DND-41 (cell line): ENCODE measurements around the gene DENND2A.

Source experiments
- ATAC-seq: fragments of 200-7000 bp; cut with Tn5 transposase; 3 replicates; pipeline ENCODE4 v1.9.1; 2021; ENCODE audit warnings: low read depth; ENCODE audit not compliant: insufficient read depth
- DNase-seq: peaks from one replicate; pipeline ENCODE4 v3.0.0-alpha.2; 2020
- H2AFZ ChIP-seq: 2 replicates; pipeline ENCODE4 v1.6.0; 2012; ENCODE audit warnings: low read depth, low read length
- H3K27ac ChIP-seq: 2 replicates; pipeline ENCODE4 v1.5.1; 2012; ENCODE audit warnings: low read length, inconsistent platforms
- H3K27me3 ChIP-seq: fragments of 200-600 bp; sonication (generic); 2 replicates; pipeline ENCODE4 v1.6.0; 2012; ENCODE audit warnings: low read length, mild to moderate bottlenecking, inconsistent platforms; ENCODE audit not compliant: insufficient read depth, poor library complexity
- H3K36me3 ChIP-seq: 2 replicates; pipeline ENCODE4 v1.5.1; 2012; ENCODE audit warnings: low read length, inconsistent platforms; ENCODE audit not compliant: insufficient read depth
- H3K4me1 ChIP-seq: 2 replicates; pipeline ENCODE4 v1.5.1; 2012; ENCODE audit warnings: mild to moderate bottlenecking, low read length; ENCODE audit not compliant: insufficient read depth
- H3K4me2 ChIP-seq: 2 replicates; pipeline ENCODE4 v1.6.0; 2012; ENCODE audit warnings: mild to moderate bottlenecking, moderate library complexity, low read length, inconsistent platforms; ENCODE audit not compliant: insufficient read depth
- H3K4me3 ChIP-seq, 2 experiments: fragments of 200-600 bp in 1 of 2; shearing (Covaris generic) in 1 of 2; 2 replicates each; pipeline ENCODE4 v1.5.1; 2012 to 2016; ENCODE audit warnings: inconsistent platforms in 2 of 2, low read length in 2 of 2, mild to moderate bottlenecking in 2 of 2, low read depth in 1 of 2, moderate library complexity in 1 of 2
- H3K79me2 ChIP-seq: 2 replicates; pipeline ENCODE4 v1.6.0; 2012; ENCODE audit warnings: low read length, inconsistent platforms; ENCODE audit not compliant: insufficient read depth
- H3K9ac ChIP-seq: 2 replicates; pipeline ENCODE4 v1.6.0; 2012; ENCODE audit warnings: low read depth, mild to moderate bottlenecking, inconsistent platforms, low read length, moderate library complexity
- H3K9me3 ChIP-seq: 2 replicates; pipeline ENCODE4 v1.5.1; 2012; ENCODE audit warnings: low read length, moderate library complexity, mild to moderate bottlenecking, inconsistent platforms; ENCODE audit not compliant: insufficient read depth, severe bottlenecking
- H4K20me1 ChIP-seq: 2 replicates; pipeline ENCODE4 v1.6.0; 2012; ENCODE audit warnings: low read length; ENCODE audit not compliant: insufficient read depth
- CTCF ChIP-seq: IDR thresholded peaks from 2 replicates; pipeline ENCODE4 v1.5.1; 2012; ENCODE audit warnings: borderline replicate concordance, low read length, moderate library complexity, mild to moderate bottlenecking; ENCODE audit not compliant: poor library complexity, severe bottlenecking; ENCODE audit errors: extremely low read depth
- EZH2 ChIP-seq: IDR thresholded peaks from 3 replicates; pipeline ENCODE4 v1.6.1; 2012; ENCODE audit warnings: borderline replicate concordance, low read depth, mild to moderate bottlenecking, moderate library complexity, low read length, inconsistent platforms; ENCODE audit not compliant: severe bottlenecking

The DENND2A gene

GRCh38 chr7:140600341-140600740 lies 40.3 kb downstream of the DENND2A start:
- ATAC-seq, result no peak
- H3K36me3 ChIP-seq, result no peaks in the 10 kb centered on the region
- no peak overlapping the region for H3K27ac ChIP-seq
- TF ChIP-seq EZH2, result no peak
- TF ChIP-seq CTCF, result no peak
- H3K4me3 ChIP-seq, result no peak overlapping the region
- H2AFZ ChIP-seq, result no peak overlapping the region
- H3K9ac ChIP-seq, result no peak overlapping the region
- no peaks in the 10 kb centered on the region for H4K20me1 ChIP-seq
- H3K27me3 ChIP-seq, result peaks cover 13% of the 10 kb centered on the region
- H3K79me2 ChIP-seq, result no peaks in the 10 kb centered on the region
- no peaks in the 10 kb centered on the region for H3K4me1 ChIP-seq
- no peaks in the 10 kb centered on the region for H3K9me3 ChIP-seq
- H3K4me2 ChIP-seq, result no peak overlapping the region
- no peak for DNase-seq

GRCh38 chr7:140597428-140597949 lies 43.1 kb downstream of the DENND2A start:
- no peaks in the 10 kb centered on the region for H4K20me1 ChIP-seq
- H3K27me3 ChIP-seq, result peaks cover 13% of the 10 kb centered on the region
- no peak overlapping the region for H3K4me2 ChIP-seq
- H2AFZ ChIP-seq, result no peak overlapping the region
- ATAC-seq, result no peak
- no peak overlapping the region for H3K27ac ChIP-seq
- no peaks in the 10 kb centered on the region for H3K4me1 ChIP-seq
- no peak for DNase-seq
- H3K79me2 ChIP-seq, result no peaks in the 10 kb centered on the region
- H3K9ac ChIP-seq, result no peak overlapping the region
- TF ChIP-seq CTCF (no peak), EZH2 (no peak)
- H3K4me3 ChIP-seq, result no peak overlapping the region
- no peaks in the 10 kb centered on the region for H3K9me3 ChIP-seq
- no peaks in the 10 kb centered on the region for H3K36me3 ChIP-seq

- H3K4me1 ChIP-seq, result no peaks in the 10 kb centered on the region
- no peaks in the 10 kb centered on the region for H4K20me1 ChIP-seq
- no peak overlapping the region for H3K27ac ChIP-seq
- ATAC-seq (no peak), DNase-seq (no peak)
- H3K9ac ChIP-seq, result no peak overlapping the region
- no peaks in the 10 kb centered on the region for H3K36me3 ChIP-seq
- H3K27me3 ChIP-seq, result peaks cover 13% of the 10 kb centered on the region
- H3K9me3 ChIP-seq, result no peaks in the 10 kb centered on the region
- no peak for TF ChIP-seq EZH2
- no peak for TF ChIP-seq CTCF
- no peaks in the 10 kb centered on the region for H3K79me2 ChIP-seq
- H2AFZ ChIP-seq, result no peak overlapping the region
- H3K4me3 ChIP-seq, result no peak overlapping the region
- no peak overlapping the region for H3K4me2 ChIP-seq
Observed at GRCh38 chr7:140596519-140597427, 43.8 kb downstream of the DENND2A start.
